ENCODE measurements around the gene LRRK1.

GRCh38 chr15:100895721-100896120 lies 23.4 kb upstream of the LRRK1 start:
- TF ChIP-seq TAF1 (IDR thresholded peaks at IDR 0.05; ENCODE audit: borderline replicate concordance, insufficient read depth, low read length) (no peak), REST (IDR thresholded peaks at IDR 0.05; ENCODE audit: insufficient read depth in 1 of 2, low read depth in 2 of 2, low read length in 2 of 2) (no peak), POLR2AphosphoS5 (IDR thresholded peaks at IDR 0.05; ENCODE audit: low read depth, low read length) (no peak)
